GM18520 (cell line): ENCODE results near the gene OGFOD3.

ENCODE experiments used
- ATAC-seq: cut with Tn5 transposase; IDR thresholded peaks from one replicate; pipeline ENCODE4 v1.9.1; 2021; ENCODE audit not compliant: unreplicated experiment

The OGFOD3 gene

DNA sequence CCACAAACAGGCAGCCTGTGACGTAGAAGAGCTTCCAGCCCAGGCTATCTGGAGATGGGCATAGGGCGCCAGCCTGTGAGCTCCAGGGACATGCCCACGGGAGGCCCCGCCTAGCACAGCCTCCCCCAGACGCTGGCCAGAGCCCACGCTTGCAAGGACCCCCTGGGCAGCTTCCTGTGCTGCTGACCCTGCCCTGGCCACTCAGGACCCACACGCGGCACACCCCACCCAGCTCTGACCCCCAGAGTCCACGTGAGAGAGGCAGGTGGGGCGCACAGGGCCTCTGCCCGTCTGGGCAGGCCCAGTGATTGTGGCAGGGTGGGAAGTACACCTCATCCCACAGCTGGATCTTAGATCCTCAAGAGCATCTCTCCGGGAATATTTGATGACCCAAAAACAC is 28.3 kb upstream of the OGFOD3 start:
- ATAC-seq: no peak

DNA sequence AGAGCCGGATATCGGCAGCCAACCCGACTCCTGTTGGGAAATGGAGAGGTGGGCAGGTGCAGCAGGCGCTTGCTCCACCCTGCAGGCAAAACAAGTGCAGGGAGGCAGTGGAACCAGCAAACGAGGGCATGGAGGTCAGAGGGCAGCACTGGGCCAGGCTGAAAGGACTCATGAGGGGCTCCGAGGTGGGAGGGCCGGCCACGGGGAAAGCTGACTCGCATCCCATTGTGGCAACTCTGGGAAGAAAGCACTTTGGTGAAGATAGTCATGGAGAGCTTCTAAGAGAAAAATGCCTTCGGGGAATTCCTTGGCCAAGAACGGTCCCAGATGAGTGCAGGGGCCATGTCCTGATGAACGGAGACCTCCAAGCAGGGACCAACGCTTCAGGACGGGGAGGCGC is 27.7 kb upstream of the OGFOD3 start:
- ATAC-seq: no peak

DNA sequence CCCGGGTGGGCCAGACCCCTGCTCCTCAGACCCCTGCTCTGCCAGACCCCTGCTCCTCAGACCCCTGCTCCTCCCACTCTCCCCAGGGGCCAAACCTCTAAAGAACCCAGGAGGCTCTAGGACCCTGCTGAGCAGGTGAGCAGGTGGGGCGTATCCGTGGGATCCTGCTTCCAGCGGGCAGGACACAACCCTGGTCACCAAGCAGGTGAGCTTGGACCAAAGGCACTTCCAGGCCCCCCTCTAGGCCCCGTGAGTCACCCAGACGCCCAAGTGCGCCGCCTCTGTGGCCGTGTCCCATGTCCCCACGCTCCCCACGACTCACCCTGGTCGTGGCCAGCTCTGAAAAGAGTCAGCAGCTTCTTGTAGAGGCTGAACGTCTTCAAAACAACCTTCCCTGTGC is 27.2 kb upstream of the OGFOD3 start:
- ATAC-seq: no peak

DNA sequence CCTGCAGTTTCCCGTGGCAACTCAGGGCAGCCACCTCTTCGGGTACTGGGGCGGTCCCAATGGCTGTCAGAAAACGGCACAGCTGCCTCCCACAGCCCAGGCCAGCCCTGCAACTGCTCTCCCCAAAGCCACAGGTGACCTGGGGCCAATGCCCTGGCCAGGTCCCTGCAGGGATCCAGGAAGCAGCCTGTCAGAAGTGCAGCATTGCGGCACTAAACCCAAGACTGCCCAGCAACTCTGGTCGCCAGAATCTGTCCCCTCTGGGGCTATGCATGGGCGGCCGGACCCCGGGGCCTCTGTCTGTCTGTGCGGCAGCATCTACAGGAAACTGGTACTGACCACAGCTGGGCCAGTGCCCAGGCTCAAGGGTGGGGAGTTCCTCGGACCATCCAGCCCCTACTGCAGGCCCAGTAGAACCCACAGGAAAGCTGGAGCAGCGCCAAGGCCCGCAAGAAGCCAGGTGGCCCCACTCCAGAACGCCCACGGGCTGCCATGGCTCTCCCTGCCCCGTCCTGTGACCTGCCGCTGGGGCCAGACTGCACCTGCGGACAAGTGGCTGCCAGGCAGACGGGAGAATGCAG is 26.6 kb upstream of the OGFOD3 start:
- ATAC-seq: no peak

DNA sequence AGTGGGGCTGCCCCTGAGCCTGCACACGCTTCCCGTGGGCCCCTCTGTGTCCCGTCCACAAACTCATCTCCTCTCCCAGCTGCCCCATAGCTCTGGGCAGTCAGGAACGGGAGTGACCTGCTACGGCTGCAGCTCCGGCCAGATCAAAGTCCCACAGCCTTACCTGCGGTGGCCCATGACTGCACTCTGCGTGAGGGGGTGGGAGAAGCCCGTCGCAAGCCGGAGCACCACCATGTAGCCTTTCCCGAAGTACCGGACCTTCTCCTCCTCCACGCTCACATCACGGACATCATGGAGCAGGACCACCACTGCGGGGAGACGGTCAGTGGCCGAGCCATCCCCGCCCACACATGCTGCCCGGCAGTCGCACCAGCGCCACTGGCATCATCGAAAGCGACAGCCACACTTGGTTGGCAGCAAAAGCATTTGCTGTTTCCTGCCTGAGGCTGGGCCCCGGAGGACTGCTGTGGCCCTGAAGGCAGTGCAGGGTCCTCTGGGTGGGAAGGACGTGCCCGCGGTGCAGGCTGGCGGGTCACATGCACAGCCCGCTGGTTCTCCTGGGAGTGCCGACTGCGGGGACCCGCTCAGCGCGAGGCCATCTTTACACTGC is 26.0 kb upstream of the OGFOD3 start:
- ATAC-seq: no peak

DNA sequence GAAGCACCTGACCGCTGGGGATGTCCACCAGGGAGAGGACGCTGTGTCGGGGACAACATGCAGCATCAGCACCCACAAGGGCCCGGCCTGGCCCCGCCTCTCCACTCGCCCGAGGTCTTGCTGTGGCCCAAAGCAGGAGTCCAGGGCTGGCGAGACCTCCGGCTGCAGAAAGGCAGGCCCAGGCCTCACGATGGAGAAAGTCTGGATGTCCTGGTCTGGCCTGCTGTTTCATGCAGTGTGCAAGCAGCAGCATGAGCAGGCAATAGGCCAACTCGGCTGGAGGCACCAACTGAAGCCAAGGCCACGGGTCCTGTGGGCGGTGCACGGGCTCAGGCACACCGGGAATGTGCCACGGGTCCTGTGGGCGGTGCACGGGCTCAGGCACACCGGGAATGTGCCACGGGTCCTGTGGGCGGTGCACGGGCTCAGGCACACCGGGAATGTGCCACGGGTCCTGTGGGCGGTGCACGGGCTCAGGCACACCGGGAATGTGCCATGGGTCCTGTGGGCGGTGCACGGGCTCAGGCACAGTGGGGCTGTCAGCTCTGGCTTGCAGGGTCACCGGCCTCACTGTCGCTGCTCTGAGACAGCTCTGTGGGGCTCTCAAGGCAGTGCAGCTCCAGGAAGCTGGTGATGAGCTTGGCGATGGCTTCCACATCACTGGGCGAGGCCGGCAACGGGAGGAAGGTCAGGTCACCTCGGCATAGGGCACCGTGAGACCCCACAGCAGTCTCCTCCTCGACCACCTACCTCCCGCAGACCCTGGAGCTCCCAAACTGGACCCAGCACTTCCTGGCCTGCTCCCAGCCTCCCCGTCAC is 25.3 kb upstream of the OGFOD3 start:
- no peak for ATAC-seq

DNA sequence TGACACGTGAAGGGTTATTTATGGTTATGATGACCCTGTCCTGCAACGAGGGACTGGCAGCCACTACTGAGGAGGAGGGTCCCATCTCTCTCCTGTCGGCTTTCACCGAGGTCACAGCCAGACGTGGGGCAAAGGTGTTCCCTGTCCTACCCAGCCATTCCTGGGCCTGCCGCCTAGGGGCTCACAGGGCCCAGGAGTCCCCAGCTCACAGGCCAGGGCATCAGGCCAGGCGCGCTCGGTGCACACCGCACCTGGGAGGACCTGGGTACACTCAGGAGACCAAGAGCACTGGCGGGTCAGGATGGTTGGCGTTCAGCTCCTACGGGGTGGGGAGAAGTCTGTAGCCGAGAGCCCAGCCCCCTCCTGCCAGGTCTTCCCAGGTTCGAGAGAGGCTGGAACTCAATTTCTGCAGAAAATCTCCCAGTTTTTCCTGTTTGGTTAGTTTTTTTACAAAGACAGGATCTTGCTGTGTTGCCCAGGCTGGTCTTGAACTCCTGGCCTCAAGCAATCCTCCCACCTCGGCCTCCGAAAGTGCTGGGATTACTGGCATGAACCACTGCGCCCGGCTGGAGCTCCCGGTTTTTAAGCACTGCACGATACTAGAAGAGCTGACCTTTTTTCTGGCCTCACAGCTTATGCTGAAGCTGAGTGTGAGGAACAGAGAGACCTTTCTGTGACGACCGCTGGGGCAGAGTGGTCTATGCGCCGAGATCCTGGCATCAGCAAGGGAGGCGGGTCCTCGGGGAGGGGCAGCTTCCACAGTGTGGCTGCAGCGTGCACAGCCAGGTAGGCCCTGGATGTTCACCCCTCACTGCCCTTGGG is 24.5 kb upstream of the OGFOD3 start:
- no peak for ATAC-seq

DNA sequence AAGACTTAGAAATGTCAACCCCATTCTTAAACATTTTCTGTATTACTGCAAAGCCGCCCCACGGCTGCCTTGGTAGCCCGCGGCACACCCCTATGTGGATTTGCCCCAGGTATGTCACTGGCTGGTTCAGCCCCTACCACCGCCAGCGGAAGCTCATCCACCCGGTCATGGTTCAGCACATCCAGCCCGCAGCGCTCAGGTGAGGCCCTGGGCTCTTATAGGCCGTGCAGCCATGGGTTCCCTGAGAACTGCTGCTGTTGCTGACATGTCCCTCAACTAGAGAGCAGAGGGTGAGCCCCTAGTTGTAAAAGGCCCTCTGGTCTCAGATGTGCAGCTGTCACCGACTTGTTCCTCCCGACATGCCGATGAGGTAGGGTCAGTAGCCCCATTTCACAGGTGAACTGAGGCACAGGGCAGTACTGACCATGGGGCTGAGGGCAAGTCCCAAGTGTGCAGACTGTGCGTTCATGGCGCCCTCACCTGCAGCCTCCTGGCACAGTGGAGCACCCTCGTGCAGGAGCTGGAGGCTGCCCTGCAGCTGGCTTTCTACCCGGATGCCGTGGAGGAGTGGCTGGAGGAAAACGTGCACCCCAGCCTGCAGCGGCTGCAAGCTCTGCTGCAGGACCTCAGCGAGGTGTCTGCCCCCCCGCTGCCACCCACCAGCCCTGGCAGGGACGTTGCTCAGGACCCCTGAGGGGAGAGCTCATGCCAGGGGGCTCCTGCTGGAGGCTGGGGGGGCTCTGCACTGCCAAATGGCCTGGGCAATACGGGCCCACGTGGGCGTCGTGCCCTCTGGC is 23.5 kb upstream of the OGFOD3 start:
- ATAC-seq: no peak

DNA sequence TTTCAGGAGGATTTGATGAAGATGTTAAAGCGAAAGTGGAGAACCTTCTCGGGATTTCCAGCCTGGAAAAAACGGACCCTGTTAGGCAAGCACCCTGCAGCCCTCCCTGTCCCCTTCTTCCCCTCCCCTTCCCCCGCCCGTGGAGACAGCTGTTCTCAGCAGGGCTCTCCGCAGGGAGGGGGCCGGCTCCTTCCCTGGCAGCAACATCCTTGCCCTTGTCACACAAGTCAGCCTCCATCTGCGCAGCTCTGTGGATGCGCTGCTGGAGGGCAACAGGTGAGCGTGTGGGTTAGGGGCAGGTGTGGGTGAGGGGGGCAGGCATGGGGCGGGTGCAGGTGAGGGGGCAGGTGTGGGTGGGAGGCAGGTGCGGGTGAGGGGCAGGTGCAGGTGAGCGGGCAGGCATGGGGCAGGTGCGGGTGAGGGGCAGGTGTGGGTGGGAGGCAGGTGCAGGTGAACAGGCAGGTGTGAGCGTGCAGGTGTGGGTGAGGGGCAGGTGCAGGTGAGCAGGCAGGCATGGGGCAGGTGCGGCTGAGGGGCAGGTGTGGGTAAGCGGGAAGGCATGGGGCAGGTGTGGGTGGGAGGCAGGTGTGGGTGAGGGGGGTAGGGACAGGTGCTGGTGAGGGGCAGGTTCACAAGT is 22.7 kb upstream of the OGFOD3 start:
- ATAC-seq: no peak

DNA sequence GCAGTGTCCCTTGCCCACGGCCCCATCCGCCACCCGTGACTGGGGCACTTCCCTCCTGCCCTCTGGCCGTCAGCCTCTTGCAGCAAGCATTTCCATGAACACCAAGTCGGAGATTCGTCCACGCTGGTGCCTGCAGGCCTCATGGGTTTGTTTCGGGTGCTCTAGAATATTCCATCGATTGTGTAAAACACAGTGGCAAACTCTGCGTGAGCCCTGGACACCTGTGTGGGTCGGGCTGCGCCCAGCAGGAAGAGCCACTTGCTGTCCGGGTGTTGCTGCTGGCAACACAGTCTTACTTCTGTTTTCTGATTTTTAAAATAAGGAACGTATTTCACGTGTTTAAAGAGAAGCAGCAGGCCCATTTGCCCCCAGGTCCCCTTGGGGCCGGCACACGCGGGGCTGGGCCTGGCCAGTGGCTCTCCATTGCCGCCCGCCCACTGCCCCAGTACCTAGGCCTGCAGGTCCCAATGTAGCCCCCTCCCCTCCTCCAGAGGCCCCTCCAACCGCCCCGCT is 22.1 kb upstream of the OGFOD3 start:
- no peak for ATAC-seq

DNA sequence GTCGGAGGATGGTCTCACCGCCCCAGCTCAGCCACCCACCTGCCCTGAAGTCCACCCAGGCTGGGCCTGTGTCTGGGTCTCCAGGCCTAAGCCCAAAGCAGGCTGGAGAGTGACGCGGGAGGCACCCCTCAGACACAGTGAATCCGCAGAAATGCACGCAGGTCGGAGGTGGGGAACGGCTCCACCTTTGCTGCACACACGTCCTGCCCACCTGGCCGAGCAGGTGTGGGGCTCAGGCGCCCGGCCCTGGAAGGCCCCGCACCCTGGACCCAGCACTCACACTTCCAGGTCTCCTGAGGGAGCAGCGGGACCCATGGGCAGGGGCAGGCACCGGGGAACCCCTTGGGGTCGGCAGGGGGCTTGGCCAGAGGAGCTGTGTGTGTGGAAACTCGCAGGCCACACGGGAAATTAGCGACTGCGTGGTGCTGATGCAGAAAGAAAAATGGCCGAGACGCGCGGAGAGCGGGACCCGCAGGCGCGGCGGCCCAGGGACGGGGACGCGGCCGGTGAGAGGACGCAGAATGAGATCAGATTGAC is 21.5 kb upstream of the OGFOD3 start:
- no peak for ATAC-seq

DNA sequence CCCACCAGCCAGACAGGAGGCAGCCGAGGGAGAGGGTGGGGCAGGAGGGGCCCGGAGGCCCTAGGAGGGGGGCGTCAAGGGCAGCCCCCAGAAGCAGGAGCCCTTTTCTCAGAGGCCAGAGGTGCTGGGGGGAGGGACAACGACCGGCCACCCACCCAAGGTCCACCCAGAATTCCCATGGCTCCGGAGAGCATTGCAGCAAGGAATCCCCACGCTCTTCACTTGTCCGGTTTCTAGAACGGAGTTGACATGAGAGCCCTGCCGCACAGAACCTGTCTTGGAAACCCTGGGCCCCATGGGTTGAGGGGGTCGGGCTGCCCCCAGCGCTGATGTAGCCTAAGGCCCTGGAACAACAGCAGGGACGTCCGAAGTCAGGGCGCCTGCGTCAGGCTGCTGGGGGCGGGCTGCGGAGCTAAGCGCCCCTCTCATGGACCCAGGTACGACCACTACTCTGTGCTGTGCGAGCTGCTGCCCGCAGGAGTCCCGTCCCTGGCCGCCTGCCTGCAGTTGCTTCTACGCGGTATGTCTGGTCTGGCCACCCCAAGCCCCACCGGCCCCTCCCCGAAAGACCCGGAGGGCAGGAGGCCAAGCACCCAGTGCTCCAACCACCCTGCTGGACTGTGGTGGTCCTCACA is 20.9 kb upstream of the OGFOD3 start:
- ATAC-seq: no peak

DNA sequence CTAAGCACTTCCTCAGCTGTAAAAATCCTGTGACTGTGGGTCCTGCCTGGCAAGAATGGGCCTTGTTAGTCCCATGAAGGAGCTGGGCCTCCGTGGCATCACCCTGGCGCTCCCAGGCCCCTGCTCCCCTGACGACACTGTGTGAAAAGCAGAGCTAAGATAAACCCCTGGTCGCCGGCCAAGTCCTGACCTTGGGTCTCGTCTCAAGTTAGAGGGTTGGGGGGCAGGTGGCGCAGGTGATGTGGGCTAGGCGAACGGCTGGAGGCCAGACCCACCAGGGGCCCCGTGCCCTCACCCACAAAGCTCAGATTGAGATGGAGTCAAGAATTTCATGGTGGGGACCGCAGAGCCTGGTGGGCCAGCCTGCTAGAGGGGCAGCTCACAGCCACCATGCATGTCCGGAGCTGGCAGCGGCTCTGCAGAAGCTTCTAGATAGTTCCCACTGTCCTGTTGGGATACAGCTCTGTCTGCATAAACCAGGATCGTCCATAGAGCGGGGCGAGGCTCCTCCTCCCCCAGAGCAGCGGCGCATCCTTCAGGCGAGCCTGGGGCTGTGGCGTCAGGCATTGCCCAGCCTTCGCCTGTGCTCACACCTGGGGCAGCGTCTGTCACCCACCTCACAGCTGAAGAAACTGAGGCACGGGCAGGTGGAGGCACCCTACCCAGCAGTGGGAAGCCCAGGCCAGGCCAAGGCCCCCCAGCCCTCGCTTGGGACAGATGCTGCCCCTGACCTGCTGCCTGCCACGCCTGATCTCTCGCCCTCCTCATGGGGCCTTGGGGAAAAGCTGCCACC is 20.2 kb upstream of the OGFOD3 start:
- no peak for ATAC-seq

DNA sequence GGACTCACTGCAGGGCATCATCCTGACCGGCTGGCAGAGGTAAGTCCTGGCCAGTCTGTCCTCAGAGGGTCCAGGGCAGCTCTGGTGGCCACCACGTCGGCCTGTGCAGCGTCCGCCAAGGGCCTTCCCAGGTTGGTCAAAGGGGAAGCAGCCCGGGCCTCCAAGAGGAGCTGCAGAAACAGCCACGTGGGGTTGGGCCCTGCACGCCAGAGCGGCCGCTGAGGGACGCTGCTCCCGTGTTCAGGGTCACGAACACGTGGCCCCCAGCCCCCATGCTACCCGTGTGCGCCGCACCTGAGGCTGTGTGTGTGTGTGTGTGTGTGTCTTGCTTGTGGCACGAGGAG is 18.9 kb upstream of the OGFOD3 start:
- no peak for ATAC-seq

DNA sequence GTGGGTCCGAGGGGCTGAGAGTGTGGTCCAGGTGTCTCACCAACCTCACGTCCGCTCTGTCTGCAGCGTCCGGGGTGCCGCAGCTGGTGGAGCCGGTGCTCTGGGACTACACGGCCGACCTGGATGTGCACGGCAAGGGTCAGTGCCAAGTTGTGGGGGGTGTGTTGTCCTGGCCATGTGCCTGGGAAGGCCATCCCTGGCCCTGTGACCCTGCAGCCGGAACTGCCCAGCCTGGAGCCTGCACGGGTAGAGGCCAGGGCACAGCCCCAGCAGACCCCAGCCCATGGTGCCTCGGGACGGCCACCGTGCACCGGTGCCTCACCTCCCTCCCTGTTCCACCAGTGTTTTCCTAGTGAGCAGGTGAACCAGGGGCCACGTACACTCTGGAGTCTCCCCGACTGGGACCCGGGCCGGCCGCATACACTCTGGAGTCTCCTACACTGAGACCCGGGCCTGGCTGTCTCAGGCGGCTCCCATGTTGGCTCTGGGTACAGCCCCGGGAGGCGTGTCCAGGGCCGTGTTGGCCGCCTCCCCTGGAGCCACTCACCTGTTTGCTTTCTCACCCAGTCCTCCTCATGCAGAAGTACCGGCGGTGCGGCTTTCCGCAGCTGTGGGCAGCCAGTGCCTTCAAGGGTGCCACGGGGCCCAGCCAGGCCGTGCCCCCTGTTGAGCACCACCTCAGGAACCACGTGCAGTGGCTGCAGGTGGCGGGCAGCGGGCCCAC is 18.4 kb upstream of the OGFOD3 start:
- no peak for ATAC-seq

DNA sequence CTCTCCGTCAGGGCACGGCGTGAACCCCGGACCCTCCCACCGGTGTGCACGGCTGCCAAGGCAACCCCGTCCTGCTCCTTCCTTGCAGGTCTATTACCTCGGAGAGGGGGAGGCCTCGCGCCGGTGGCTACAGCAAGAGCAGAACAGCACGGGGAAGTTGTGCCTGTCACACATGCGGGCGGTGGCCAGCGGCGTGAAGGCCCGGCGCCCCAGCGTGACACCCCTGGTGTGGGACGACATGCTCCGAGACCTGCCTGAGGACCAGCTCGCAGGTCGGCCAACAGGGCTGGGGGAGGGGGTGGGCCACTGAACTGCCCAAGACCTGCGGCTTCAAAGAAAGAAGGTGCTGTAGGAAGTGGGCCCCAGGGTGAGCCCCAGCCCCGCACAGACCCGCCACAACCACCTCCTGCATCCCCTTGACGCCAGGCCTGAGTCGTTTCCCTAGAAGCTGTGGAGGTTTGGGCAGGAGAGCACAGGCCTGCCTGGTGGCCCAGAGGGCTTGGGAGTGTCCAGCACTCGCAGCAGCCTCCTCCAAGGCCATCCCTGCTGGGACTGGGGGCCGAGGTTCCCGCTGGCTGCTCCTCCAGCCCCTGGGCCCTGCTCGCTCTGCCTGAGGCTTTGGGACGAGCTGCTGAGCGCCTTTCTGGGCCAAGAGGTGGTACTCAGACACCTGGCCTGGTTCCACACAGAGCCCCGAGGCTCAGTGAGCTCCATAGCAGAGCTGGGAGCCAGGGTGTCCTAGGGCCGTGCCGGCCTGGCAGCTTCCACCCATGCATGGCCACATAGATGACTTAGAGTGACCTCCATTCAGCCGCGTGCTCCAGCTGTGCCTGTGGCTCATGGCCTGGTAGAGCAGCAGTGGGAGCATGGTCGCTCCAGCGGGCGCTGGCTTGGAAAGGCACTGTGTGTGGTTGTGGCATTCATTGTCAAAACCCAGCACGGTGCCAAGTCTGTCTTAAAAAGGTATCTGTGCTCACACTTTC is 17.5 kb upstream of the OGFOD3 start:
- ATAC-seq: no peak

DNA sequence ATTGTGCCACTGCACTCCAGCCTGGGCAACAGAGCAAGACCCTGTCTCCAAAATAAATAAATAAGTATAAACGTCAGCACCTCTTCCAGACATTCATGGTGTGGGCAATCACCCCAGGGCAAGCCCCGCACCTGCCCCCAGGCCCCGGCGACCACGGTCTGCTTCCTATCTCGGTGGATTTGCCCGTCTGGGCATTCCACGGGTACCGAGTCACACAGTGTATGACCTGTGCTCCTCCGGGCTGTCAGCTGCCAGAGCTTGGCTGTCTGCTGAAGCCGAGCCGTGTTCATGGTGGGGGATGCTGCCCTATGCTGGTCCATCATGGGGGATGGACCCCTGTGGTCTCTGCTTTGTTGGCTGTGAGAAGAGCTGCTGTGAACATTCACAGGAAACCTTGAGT is 16.7 kb upstream of the OGFOD3 start:
- ATAC-seq: no peak
